Superior temporal gyrus (tissue), 1 donor: ENCODE data around the gene OTOGL.
"Not testable (repeated sequence)": the region's sequence is repeated elsewhere in the genome, so short reads cannot be mapped to it uniquely, and the experiment has no call there.

ENCODE experiments used
- DNase-seq: peaks from one replicate; pipeline ENCODE4 v3.0.0-alpha.2; 2016; ENCODE audit errors: extremely low spot score

The OTOGL gene

GRCh38 chr12:80219345-80219744 lies 120.0 kb downstream of the OTOGL start:
- no peak for DNase-seq

- no peak for DNase-seq
Measured at GRCh38 chr12:80222261-80222660, 122.9 kb downstream of the OTOGL start.

- no peak for DNase-seq
Measured at GRCh38 chr12:80226576-80226975, 127.2 kb downstream of the OTOGL start.

- not testable (repeated sequence) for DNase-seq
Measured at GRCh38 chr12:80227904-80228303, 128.6 kb downstream of the OTOGL start.

- no peak for DNase-seq
Measured at GRCh38 chr12:80230068-80230467, 130.7 kb downstream of the OTOGL start.

- DNase-seq, result no peak
Measured at GRCh38 chr12:80232837-80233236, 133.5 kb downstream of the OTOGL start.

GRCh38 chr12:80233926-80234325 lies 134.6 kb downstream of the OTOGL start:
- DNase-seq, result no peak

GRCh38 chr12:80234667-80235066 lies 135.3 kb downstream of the OTOGL start:
- DNase-seq, result no peak

- no peak for DNase-seq
Measured at GRCh38 chr12:80235944-80236343, 136.6 kb downstream of the OTOGL start.

- no peak for DNase-seq
Measured at GRCh38 chr12:80239867-80240266, 140.5 kb downstream of the OTOGL start.

GRCh38 chr12:80241576-80242273 lies 142.4 kb downstream of the OTOGL start:
- DNase-seq, result no peak

- no peak for DNase-seq
Measured at GRCh38 chr12:80242321-80242720, 143.0 kb downstream of the OTOGL start.

- DNase-seq, result not testable (repeated sequence)
Measured at GRCh38 chr12:80249581-80249980, 150.2 kb downstream of the OTOGL start.

GRCh38 chr12:80257920-80258319 lies 158.6 kb downstream of the OTOGL start:
- DNase-seq, result no peak

GRCh38 chr12:80260269-80260668 lies 160.9 kb downstream of the OTOGL start:
- DNase-seq, result no peak

GRCh38 chr12:80261403-80261802 lies 162.1 kb downstream of the OTOGL start:
- no peak for DNase-seq

GRCh38 chr12:80262346-80262745 lies 163.0 kb downstream of the OTOGL start:
- no peak for DNase-seq

GRCh38 chr12:80262771-80263170 lies 163.4 kb downstream of the OTOGL start:
- DNase-seq, result no peak

GRCh38 chr12:80264386-80264785 lies 165.0 kb downstream of the OTOGL start:
- no peak for DNase-seq

GRCh38 chr12:80264891-80265290 lies 165.6 kb downstream of the OTOGL start:
- no peak for DNase-seq

- peak; percentile 53 for DNase-seq
Measured at GRCh38 chr12:80268924-80269749, 169.8 kb downstream of the OTOGL start.

GRCh38 chr12:80269803-80270552 lies 170.6 kb downstream of the OTOGL start:
- peak; percentile 83 for DNase-seq
